Activated CD8-positive, alpha-beta memory T cell treated with anti-CD3 and anti-CD28 coated beads, Interleukin-2, amount 50 U/mL, for 24 hours (primary cell): ENCODE data around the gene SLC13A3.
A peak's percentile ranks its signal among the peaks of the same experiment; 100 is the strongest.

ENCODE experiments used
- DNase-seq: peaks from one replicate; pipeline ENCODE4 v3.0.0-alpha.2; 2020; ENCODE audit errors: extremely low read depth

Gene SLC13A3

GRCh38 chr20:46558511-46558959 lies 92.7 kb downstream of the SLC13A3 start:
- DNase-seq = peak; percentile 25

DNA sequence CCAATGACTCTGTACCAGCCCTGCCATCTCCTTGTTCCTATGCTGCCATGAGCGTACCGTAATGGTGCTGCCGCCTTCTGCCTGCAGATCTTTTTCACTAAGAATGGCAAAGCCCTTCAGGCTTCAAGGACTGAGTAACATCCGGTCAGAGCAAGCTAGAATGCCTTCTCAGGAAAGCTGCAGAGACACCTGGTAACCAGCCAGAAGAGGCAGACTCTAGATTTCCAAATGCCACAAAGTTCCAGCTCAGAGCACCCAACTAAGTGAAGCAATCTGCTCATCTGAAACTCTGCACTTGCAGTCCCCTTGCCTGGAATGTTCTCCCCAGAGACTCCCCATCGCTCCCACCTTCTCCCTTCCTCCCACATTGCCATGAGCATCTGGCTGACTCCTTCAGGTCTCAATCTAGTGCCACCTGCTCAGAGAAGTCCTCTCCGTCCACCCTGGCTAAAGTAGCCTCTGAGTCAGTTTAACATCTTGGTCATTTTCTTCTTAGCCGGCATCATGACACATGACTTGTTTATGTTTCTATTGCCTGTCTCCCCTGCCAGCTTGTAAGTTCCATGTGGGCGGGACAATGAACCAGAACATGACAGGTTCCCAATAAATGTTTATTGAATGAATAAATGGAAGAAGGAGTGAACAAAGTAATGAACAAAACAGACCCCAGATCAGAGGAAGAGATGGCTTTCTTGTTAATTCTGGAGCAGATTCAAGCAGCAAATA lies 93.9 kb downstream of the SLC13A3 start:
- no peak for DNase-seq

- DNase-seq = no peak
Observed at GRCh38 chr20:46555370-46555956, 95.8 kb downstream of the SLC13A3 start.

DNA sequence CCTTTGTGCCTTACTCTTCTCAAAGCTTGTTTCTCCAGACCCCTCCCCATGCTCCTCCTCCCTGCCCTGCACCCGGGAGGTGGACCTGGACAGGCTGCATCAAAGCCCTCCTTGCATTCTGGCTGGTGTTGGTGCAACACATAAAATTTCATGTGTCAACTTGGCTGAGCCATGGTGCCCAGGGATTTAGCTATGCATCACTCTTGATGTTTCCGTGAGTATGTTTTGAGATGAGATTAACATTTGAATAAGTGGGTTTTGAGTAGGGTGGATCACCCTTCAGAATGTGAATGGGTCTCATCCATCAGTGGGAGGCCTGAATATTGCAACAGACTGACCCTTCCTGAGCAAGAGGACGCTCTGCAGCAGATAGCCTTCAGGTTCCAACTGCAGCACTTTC lies 96.4 kb downstream of the SLC13A3 start:
- DNase-seq = no peak

- DNase-seq = no peak
Observed at GRCh38 chr20:46553926-46554325, 97.3 kb downstream of the SLC13A3 start.

GRCh38 chr20:46552460-46553420 lies 98.5 kb downstream of the SLC13A3 start:
- no peak for DNase-seq

DNA sequence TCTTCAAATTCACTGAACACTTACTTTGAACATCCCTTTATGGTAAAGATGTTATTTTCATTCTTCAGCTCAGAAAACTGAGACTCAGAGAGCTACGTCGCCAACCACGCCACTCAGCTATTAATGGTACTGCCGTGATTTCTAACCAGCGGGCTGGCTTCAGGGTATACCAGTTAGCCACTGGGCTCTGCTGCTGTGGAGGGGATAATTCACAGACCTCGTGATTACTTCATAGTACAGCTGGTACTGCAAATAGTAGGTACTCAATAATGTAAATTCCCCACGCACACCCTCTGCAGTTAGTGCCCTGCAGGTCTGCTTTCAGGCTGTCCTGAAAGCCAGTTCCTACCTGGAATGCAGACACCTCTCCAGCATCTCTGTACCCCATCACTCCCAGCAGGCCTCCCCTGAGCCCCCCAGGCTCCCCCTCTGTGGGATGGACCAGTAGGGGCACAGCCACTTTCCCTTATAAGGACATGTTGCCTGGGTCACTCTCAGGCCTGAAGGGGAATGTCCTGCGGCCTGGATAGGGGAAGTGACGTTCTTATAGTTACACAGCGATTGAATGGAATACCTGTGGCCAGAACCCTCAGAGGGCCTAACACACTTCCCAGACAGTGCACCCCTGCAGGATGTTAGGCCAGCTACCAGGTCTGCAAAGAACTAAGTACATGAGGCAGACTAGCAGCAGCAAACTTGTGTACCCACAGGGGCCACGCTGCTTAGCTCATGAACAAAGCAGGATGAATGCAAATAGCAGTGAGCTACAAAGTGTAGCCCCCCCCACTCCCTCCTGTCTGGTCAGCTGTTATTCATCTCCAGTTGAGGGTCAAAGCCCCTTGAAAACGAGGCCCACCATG lies 99.5 kb downstream of the SLC13A3 start:
- no peak for DNase-seq

DNA sequence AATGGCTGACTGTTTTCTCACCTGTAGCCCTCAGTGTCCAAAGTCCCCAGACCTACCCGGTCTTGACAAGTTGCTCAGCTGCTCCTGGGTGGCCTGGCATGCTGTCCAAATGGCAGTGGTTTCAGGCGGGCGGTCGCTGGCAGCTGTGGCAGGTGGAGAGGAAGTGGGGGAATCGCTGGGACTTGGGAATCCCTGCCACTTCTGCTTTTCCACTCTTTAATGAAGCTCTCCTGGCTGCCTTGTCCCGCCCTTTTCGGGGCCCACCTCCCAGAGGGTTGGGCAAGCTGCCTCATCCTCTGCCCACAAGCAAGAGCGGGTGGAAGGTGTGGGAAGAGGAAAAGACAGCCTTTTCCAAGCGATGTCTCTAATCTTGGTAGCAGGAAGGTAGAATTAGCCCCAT lies 100.8 kb downstream of the SLC13A3 start, which contains the start of gene OCSTAMP:
TSS of gene OCSTAMP (minus strand) at position 194 of the 400 bp plus-strand sequence. CDS start at position 100, 94 bp downstream.
- DNase-seq = no peak

DNA sequence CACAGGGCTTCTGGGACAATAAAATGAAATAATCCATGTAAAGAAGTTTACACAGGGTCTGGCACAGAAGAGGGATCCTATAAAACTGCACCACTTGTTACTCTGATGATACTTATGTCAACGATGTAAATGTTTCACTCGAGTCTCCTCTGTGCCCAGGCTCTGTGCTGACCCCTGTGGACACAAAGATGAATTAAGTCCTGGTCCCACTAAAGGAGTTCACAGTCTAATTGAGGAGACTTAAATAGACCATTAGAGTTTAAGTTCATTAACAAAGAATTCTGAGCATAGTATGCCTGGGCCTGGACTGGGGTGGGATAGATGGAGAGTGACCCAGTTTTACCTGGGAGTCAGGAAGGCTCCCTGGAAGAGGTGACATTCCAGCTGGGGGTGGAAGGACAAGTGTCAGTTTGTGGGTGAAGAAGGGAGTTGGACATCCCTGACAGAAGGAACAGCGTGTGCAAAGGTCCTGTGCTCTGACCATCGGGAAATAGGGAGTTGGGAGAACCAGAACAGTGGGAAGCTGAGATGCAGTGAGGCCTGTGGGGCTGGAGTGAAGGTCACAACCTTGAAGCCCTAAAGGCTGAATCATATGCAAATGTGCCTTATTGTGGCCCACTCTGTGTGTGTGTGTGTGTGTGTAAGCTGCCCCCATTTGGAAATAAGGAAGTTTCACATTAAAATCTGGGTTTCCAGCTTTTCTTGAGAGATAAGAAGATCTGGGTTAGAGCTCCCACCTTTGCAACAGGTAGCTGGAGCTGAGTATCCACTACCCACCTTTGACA lies 101.9 kb downstream of the SLC13A3 start:
- DNase-seq = no peak

GRCh38 chr20:46548688-46549087 lies 102.6 kb downstream of the SLC13A3 start:
- no peak for DNase-seq

DNA sequence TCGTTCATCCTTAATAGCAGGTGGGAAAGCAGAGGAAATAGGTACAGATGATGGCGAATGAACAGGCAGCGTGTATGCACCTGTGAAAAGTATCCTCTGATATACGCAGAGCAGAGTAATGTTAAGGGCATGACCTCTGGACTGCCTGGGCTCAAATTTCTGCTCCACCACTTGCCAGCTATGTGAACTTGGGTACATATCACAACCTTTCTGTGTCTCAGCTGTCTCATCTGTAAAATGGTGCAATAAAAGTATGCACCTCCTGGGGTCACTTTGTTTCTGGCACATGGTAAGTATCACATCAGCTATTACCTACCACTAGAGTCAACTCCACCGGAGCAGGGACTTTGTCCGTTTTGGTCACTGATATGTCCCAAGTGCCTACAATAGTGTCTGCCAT lies 103.3 kb downstream of the SLC13A3 start:
- no peak for DNase-seq

DNA sequence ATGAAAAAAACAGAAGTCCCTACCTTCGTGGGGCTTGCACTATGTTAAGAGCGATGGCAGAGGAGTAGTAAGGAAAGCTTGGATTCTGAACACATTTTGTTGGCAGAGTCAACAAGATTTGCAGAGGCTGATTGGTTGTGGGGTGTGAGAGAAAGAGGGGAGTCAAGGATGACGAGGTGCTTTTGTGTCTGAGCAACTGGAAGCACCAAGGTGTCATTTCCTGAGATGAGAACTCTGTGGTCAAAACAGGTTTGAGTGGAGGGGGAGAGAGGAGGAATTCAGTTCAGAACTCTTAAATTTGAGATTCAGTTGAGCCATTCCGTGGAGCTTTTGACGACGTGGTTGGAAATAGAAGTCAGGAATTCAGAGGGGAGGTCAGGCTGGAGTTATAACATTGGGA lies 104.3 kb downstream of the SLC13A3 start:
- DNase-seq = no peak

- no peak for DNase-seq
Observed at GRCh38 chr20:46546298-46546697, 105.0 kb downstream of the SLC13A3 start.

DNA sequence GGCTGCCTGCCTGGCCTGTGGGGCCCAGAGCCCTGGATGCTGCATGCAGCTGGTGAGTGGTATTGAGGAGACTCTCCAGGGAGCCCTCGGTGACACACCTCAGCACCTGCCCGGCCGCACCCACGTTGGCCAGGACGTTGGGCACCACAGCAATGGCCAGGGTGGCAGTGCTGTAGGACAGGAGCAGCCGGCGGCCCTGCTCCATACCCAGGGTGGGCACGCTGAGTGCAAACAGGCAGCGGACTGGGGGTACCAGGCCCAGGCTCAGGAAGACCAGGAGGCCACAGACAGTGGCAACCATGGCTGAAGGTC lies 105.5 kb downstream of the SLC13A3 start:
- DNase-seq = no peak

- DNase-seq = peak; percentile 12
Observed at GRCh38 chr20:46545077-46545826, 106.0 kb downstream of the SLC13A3 start.

GRCh38 chr20:46544576-46544975 lies 106.7 kb downstream of the SLC13A3 start:
- no peak for DNase-seq

DNA sequence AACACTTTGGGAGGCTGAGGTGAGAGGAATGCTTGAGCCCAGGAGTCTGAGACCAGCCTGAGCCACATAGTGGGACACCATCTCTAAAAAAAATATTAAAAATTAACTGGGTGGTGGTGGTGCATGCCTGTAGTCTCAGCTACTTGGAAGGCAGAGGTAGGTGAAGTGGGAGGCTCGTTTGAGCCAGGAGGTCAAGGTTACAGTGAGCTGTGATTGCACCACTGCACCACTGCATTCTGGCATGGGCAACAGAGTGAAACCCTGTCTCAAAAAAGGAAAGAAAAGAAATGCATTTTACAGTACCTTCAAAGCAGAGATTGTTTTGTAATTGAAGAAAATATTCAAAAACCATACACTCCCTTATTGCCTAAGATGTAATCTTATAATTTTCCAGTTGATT lies 107.3 kb downstream of the SLC13A3 start:
- DNase-seq = no peak

DNA sequence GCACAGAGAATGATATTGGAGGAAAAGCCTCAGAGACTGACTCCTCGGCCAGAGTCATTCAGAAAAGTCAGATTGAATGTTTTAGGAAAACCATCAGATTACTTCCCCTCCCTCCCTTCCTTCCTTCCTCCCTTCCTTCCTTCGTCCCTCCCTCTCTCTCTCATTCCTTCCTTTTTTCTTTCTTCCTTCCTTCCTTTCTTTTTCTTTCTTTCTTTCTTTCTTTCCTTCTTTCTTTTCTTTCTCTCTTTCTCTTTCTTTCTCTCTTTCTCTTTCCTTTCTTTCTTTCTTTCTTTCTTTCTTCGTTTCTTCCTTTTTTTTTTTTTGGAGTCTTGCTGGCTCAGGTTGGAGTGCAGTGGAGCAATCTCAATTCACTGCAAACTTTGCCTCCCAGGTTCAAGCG lies 108.2 kb downstream of the SLC13A3 start:
- DNase-seq = no peak

GRCh38 chr20:46541229-46541935 lies 109.9 kb downstream of the SLC13A3 start:
- DNase-seq = no peak
